SU-DHL-6 (cell line): Measurements from ENCODE around the gene TAB2.

Experiments used
- H2AFZ ChIP-seq: fragments of 200-600 bp; sonication (generic); 2 replicates; pipeline ENCODE4 v1.6.1; 2014; ENCODE audit warnings: low read depth, mild to moderate bottlenecking, moderate library complexity, mixed read lengths, antibody characterized with exemption, low read length; ENCODE audit not compliant: severe bottlenecking
- H3F3A ChIP-seq: fragments of 200-600 bp; shearing (Covaris generic); 2 replicates; pipeline ENCODE4 v1.6.0; 2016; ENCODE audit warnings: antibody characterized with exemption, mild to moderate bottlenecking; ENCODE audit not compliant: insufficient read depth
- H3K27ac ChIP-seq: fragments of 200-600 bp; sonication (generic); 2 replicates; pipeline ENCODE4 v1.5.1; 2016; ENCODE audit warnings: low read depth, mild to moderate bottlenecking, low read length, moderate library complexity, mixed read lengths
- H3K27me3 ChIP-seq: fragments of 200-600 bp; sonication (generic), shearing (Covaris generic); 2 replicates; pipeline ENCODE4 v1.6.0; 2014; ENCODE audit warnings: mild to moderate bottlenecking, low read length
- H3K36me3 ChIP-seq: fragments of 200-600 bp; sonication (generic); 2 replicates; pipeline ENCODE4 v1.6.1; 2014; ENCODE audit warnings: mild to moderate bottlenecking, low read length, mixed read lengths
- H3K4me2 ChIP-seq: fragments of 300-600, 200-600 bp; shearing (Covaris generic), sonication (generic); 2 replicates; pipeline ENCODE4 v1.6.0; 2014; ENCODE audit warnings: low read length, low read depth, mild to moderate bottlenecking; ENCODE audit not compliant: poor library complexity, severe bottlenecking
- H3K4me3 ChIP-seq: fragments of 200-600 bp; sonication (generic); 2 replicates; pipeline ENCODE4 v1.5.1; 2014; ENCODE audit warnings: antibody characterized with exemption, low read length, mild to moderate bottlenecking, mixed read lengths; ENCODE audit not compliant: insufficient read depth, poor library complexity, severe bottlenecking
- H3K79me2 ChIP-seq: fragments of 200-600 bp; sonication (generic); 2 replicates; pipeline ENCODE4 v1.6.1; 2014; ENCODE audit warnings: mild to moderate bottlenecking, low read length, moderate library complexity; ENCODE audit not compliant: insufficient read depth
- H3K9ac ChIP-seq: fragments of 200-600 bp; sonication (generic); 2 replicates; pipeline ENCODE4 v1.7.0; 2014; ENCODE audit warnings: mild to moderate bottlenecking, low read length
- H3K9me2 ChIP-seq: fragments of 200-600 bp; sonication (generic); replicated peaks from 2 replicates; pipeline ENCODE4 v1.6.1; 2014; ENCODE audit warnings: low read length; ENCODE audit not compliant: insufficient read depth
- H3K9me3 ChIP-seq: fragments of 200-600 bp; sonication (generic); 2 replicates; pipeline ENCODE4 v1.6.1; 2014; ENCODE audit warnings: low read length, mixed read lengths; ENCODE audit not compliant: insufficient read depth
- H4K20me1 ChIP-seq: fragments of 200-600 bp; sonication (generic); 2 replicates; pipeline ENCODE4 v1.6.1; 2014; ENCODE audit warnings: low read depth, mild to moderate bottlenecking, antibody characterized with exemption, low read length, moderate library complexity, mixed read lengths
- CTCF ChIP-seq: fragments of 200-600 bp; sonication (generic); IDR thresholded peaks from one replicate; pipeline ENCODE4 v1.5.1; 2017; ENCODE audit warnings: antibody characterized with exemption, mild to moderate bottlenecking, low read length, moderate library complexity; ENCODE audit not compliant: insufficient read depth, poor library complexity, severe bottlenecking
- EZH2phosphoT487 ChIP-seq: fragments of 200-600 bp; sonication (generic), shearing (Covaris generic); conservative IDR thresholded peaks from 2 replicates; pipeline ENCODE4 v1.6.1; 2018; ENCODE audit warnings: mild to moderate bottlenecking, antibody characterized with exemption, low read length, moderate library complexity, mixed read lengths

Gene TAB2

GRCh38 chr6:149331043-149331807 is 13.7 kb downstream of the TAB2 start:
- Histone ChIP-seq H3K27ac (no peak overlapping the region), H3K36me3 (no peaks in the 10 kb centered on the region), H3K27me3 (no peaks in the 10 kb centered on the region), H3K9me3 (no peaks in the 10 kb centered on the region), H3K9ac (no peak overlapping the region), H3F3A (no peaks in the 10 kb centered on the region), H2AFZ (no peak overlapping the region), H3K4me2 (no peak overlapping the region), H3K79me2 (peaks cover 99% of the 10 kb centered on the region), H4K20me1 (peaks cover 65% of the 10 kb centered on the region), H3K4me3 (no peak overlapping the region), H3K9me2 (no peaks in the 10 kb centered on the region)
- TF ChIP-seq EZH2phosphoT487, result no peak
- TF ChIP-seq CTCF, result no peak

- TF ChIP-seq EZH2phosphoT487 (no peak), CTCF (no peak)
- Histone ChIP-seq H4K20me1 (peaks cover 70% of the 10 kb centered on the region), H3K27me3 (no peaks in the 10 kb centered on the region), H3K4me2 (no peak overlapping the region), H3K27ac (no peak overlapping the region), H2AFZ (no peak overlapping the region), H3K9me2 (no peaks in the 10 kb centered on the region), H3K9me3 (no peaks in the 10 kb centered on the region), H3K79me2 (peaks cover 99% of the 10 kb centered on the region), H3K36me3 (no peaks in the 10 kb centered on the region), H3F3A (no peaks in the 10 kb centered on the region), H3K4me3 (no peak overlapping the region), H3K9ac (no peak overlapping the region)
These were observed 14.4 kb downstream of the TAB2 start for GRCh38 chr6:149331871-149332270.

GRCh38 chr6:149332602-149333265 is 15.2 kb downstream of the TAB2 start:
- no peak overlapping the region for H3K9ac ChIP-seq
- no peaks in the 10 kb centered on the region for H3K27me3 ChIP-seq
- no peak for TF ChIP-seq EZH2phosphoT487
- TF ChIP-seq CTCF, result no peak
- H3F3A ChIP-seq, result no peaks in the 10 kb centered on the region
- H3K9me3 ChIP-seq, result no peaks in the 10 kb centered on the region
- no peak overlapping the region for H3K4me2 ChIP-seq
- no peak overlapping the region for H3K4me3 ChIP-seq
- H3K27ac ChIP-seq, result no peak overlapping the region
- peaks cover 99% of the 10 kb centered on the region for H3K79me2 ChIP-seq
- H4K20me1 ChIP-seq, result peaks cover 69% of the 10 kb centered on the region
- no peaks in the 10 kb centered on the region for H3K9me2 ChIP-seq
- no peak overlapping the region for H2AFZ ChIP-seq
- H3K36me3 ChIP-seq, result no peaks in the 10 kb centered on the region
